ENCODE results near the gene CRACR2B.

CRACR2B gene

DNA sequence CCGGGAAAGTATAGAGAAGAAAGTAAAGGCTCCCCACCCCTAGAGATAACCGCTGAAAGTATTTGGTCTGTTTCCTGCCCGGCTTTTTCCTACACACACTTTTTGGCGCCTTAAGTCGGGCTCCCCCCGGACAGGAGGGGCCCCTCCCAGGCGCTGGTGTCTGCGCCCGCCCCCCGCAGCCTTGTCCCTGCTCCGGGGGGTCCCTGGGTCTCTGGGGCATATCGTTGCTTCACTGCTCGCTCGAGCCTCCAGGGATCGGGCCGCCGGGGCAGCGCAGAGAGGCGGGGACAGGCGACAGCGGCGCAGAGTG lies 928 bp upstream of the CRACR2B start:
- Mint-ChIP-seq H3K4me3 (peak overlapping the region; percentile 69), H3K9me3 (no peaks in the 10 kb centered on the region), H3K36me3 (ENCODE audit: low read depth) (peaks cover 14% of the 10 kb centered on the region), H3K27ac (no peak overlapping the region), H3K4me1 (peaks cover 29% of the 10 kb centered on the region), H3K27me3 (ENCODE audit: low read depth, poor library complexity) (peaks cover 65% of the 10 kb centered on the region)
- TF ChIP-seq, protein P1, sequence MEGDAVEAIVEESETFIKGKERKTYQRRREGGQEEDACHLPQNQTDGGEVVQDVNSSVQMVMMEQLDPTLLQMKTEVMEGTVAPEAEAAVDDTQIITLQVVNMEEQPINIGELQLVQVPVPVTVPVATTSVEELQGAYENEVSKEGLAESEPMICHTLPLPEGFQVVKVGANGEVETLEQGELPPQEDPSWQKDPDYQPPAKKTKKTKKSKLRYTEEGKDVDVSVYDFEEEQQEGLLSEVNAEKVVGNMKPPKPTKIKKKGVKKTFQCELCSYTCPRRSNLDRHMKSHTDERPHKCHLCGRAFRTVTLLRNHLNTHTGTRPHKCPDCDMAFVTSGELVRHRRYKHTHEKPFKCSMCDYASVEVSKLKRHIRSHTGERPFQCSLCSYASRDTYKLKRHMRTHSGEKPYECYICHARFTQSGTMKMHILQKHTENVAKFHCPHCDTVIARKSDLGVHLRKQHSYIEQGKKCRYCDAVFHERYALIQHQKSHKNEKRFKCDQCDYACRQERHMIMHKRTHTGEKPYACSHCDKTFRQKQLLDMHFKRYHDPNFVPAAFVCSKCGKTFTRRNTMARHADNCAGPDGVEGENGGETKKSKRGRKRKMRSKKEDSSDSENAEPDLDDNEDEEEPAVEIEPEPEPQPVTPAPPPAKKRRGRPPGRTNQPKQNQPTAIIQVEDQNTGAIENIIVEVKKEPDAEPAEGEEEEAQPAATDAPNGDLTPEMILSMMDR (IDR thresholded peaks at IDR 0.05) = no peak
- DNase-seq = no peak

DNA sequence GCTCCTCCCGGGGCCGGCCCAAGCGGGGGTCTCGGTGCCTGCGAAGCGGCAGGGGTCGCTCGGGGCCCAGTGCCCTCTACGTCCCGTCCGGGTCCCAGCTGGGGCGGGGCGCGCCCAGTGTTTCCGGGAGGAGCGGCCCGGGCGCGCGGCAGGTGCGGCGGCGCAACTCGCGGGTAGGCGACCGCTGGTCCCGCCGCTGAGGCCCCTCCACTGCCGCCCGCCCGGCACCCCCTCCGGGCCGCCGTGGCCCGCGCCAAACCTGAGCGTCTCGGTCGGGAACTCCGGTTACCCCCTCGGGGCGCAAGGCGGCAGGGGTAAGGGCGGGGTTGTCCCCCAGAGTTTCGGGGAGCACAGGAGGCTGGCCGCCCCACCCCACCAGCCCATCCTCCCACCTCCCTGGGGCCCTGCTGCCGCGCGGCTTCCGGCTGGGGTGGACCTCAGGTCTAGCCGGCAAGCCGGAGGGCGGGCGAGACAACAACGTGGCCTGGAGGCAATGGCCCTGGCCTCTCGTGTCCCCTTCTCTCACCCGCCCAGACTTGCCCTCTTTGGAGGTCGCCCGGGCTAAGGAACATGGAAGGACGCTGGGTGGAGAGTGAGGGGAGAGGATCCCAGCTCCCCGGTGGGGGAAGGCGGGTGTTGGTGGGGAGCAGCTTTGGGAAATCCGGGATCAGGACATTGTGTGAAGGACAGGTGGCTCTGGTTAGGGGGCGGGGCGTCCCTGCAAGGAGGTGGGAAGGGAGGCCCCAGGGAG lies 398 bp upstream of the CRACR2B start:
- Mint-ChIP-seq H3K36me3 (ENCODE audit: low read depth) (peaks cover 13% of the 10 kb centered on the region), H3K9me3 (no peaks in the 10 kb centered on the region), H3K27me3 (ENCODE audit: low read depth, poor library complexity) (peaks cover 70% of the 10 kb centered on the region), H3K27ac (no peak overlapping the region), H3K4me3 (peak overlapping the region; percentile 68), H3K4me1 (peaks cover 34% of the 10 kb centered on the region)
- DNase-seq = peak; percentile 65
- TF ChIP-seq, protein P1 (IDR thresholded peaks at IDR 0.05) = no peak

DNA sequence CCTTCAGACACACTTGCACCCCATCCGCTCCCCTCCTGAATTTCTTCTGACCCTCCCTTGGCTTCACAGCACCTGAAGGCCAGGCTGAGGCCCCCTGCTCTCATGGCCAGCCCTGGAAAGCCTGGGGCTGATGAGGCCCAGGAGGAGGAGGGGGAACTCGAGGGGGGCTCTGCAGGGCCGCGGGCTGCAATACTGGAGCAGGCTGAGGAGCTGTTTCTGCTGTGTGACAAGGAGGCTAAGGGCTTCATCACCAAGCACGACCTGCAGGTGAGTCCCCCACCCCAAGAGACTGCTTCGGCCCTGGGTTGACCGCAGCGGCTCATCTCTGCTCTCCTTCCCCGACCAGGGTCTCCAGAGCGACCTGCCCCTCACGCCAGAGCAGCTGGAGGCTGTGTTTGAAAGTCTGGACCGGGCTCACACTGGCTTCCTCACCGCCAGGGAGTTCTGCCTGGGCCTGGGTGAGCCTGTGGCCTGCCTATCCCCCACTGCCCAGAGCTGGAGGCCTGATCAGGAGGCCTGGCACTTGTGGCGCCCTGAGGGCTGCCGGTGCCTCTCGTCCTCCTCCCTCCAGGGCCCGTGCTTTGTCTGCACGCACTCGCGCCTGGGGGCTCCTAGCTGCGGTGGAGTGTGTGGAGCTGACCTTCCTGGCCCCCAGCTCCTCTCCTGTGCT lies 922 bp downstream of the CRACR2B start:
- Mint-ChIP-seq H3K4me3 (peak overlapping the region; percentile 68), H3K9me3 (no peaks in the 10 kb centered on the region), H3K4me1 (peaks cover 37% of the 10 kb centered on the region), H3K27ac (no peak overlapping the region), H3K27me3 (ENCODE audit: low read depth, poor library complexity) (peaks cover 72% of the 10 kb centered on the region), H3K36me3 (ENCODE audit: low read depth) (peaks cover 7% of the 10 kb centered on the region)
- TF ChIP-seq, protein P1 (IDR thresholded peaks at IDR 0.05) = no peak
- no peak for DNase-seq

DNA sequence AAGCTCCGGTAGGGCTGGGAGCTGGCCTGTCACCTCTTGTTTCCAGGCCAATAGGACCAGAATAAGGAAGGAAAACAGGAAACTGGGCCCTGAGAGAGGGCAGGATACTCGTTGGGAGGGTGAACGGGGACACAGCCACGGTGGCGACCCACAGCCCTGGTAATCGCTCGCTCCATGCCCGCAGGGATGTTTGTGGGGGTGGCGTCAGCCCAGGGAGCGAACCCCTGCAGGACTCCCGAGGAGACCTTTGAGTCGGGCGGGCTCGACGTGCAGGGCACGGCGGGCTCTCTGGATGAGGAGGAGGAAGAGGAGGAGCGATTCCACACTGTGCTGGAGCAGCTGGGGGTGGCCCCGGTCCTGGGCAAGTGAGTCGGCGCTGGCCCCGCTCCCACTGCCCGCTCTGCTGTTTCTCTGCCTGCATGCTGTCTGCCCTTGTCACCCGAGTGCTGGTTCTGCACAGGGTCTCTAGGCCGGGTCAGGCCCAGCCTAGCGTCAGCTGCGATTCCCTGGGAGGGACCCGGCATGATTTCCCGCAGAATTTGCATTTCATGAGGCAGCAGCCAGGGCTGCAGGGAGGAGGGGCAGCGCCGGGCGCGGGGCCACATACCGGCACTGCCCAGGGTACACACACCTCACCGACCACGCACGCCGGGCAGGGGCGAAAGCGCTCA lies 1.6 kb downstream of the CRACR2B start:
- Mint-ChIP-seq H3K4me3 (peak overlapping the region; percentile 67), H3K4me1 (peaks cover 43% of the 10 kb centered on the region)
- no peak for DNase-seq

DNA sequence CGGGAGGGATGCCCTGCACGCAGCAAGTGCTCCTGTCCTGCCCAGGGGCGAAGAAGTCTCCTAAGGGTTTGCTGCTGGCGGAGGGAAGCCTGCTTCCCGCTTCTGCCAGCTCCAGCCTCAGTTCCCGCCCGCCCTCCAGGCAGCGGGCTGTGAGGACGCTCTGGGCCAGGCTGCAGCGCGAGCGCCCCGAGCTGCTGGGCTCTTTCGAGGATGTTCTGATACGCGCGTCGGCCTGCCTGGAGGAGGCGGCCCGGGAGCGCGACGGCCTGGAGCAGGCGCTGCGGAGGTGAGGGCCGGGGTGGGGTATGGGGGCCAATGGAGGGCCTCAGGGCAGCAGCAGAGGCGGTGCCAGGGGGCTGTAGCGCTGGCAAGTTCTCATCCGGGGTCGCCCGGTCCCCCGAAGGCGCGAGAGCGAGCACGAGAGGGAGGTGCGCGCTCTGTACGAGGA lies 2.2 kb downstream of the CRACR2B start:
- Mint-ChIP-seq H3K4me3 (peak overlapping the region; percentile 61), H3K27ac (no peak overlapping the region), H3K4me1 (peaks cover 49% of the 10 kb centered on the region), H3K36me3 (ENCODE audit: low read depth) (peaks cover 7% of the 10 kb centered on the region), H3K9me3 (no peaks in the 10 kb centered on the region), H3K27me3 (ENCODE audit: low read depth, poor library complexity) (peaks cover 71% of the 10 kb centered on the region)
- no peak for DNase-seq
- TF ChIP-seq, protein P1 (IDR thresholded peaks at IDR 0.05) = no peak

More for the DNA sequence above, 1.6 kb downstream of the CRACR2B start:
- H3K27me3 Mint-ChIP-seq (ENCODE audit: low read depth, poor library complexity) = peaks cover 72% of the 10 kb centered on the region
- H3K9me3 Mint-ChIP-seq = no peaks in the 10 kb centered on the region
- TF ChIP-seq, protein P1 (IDR thresholded peaks at IDR 0.05) = no peak
- H3K27ac Mint-ChIP-seq = no peak overlapping the region
- peaks cover 7% of the 10 kb centered on the region for H3K36me3 Mint-ChIP-seq (ENCODE audit: low read depth)
